Suppressor macrophage treated with lipopolysaccharide for 1 hour (primary cell): ENCODE results near the gene RIC8A.

ENCODE experiments used
- DNase-seq, 3 donors: peaks; one replicate each; pipeline ENCODE4 v3.0.0-alpha.2; 2020 to 2022

Gene RIC8A

GRCh38 chr11:250740-251299 is 43.3 kb downstream of the RIC8A start:
- peak; percentile 68 to 75 (median 73) for DNase-seq

GRCh38 chr11:251550-251949 is 44.0 kb downstream of the RIC8A start:
- no peak for DNase-seq

GRCh38 chr11:252666-253065 is 45.2 kb downstream of the RIC8A start:
- no peak for DNase-seq

GRCh38 chr11:253160-253885 is 45.8 kb downstream of the RIC8A start:
- no peak for DNase-seq

- no peak for DNase-seq
Measured at GRCh38 chr11:253886-254270, 46.4 kb downstream of the RIC8A start.

GRCh38 chr11:255176-255575 is 47.7 kb downstream of the RIC8A start:
- no peak for DNase-seq

GRCh38 chr11:255816-256215 is 48.3 kb downstream of the RIC8A start:
- DNase-seq, result no peak

DNA sequence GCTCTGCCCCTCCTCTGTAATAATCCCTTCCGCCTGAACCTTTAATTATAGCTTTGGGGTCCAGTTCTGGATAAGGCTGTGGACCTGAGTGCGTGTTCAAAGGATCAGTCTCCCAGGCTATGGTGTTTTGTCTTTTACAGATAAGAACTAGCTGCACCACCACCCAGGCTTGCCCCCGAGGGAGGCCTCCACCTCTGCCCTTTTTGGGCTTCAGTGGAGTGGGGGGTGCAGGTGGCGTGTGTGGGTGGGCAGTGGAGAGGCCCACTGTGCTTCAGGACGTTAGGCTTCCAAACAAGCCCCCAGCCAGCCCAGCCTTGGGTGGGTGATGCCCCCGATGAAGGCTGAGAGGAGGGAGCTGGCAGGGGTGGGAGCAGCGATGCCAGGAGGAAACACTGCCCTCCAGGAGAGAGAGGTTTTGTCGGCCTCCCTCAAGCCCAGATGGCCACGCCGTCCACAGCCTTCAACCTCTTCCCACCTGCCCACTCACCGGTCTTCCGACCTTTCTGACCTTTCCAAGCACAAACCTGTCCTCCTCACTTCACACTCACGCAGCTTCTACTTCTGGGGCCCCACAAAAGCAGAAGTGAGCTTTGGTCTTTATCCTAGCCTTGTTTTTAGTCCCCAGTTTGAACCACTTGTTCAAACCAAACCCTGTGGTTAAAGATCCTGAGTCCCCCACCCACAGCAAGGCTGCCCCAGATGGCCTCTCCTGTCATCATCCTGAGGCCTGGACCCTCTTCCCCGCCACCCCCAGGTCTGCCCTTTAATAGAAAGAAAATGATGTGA is 49.6 kb downstream of the RIC8A start:
- no peak for DNase-seq

DNA sequence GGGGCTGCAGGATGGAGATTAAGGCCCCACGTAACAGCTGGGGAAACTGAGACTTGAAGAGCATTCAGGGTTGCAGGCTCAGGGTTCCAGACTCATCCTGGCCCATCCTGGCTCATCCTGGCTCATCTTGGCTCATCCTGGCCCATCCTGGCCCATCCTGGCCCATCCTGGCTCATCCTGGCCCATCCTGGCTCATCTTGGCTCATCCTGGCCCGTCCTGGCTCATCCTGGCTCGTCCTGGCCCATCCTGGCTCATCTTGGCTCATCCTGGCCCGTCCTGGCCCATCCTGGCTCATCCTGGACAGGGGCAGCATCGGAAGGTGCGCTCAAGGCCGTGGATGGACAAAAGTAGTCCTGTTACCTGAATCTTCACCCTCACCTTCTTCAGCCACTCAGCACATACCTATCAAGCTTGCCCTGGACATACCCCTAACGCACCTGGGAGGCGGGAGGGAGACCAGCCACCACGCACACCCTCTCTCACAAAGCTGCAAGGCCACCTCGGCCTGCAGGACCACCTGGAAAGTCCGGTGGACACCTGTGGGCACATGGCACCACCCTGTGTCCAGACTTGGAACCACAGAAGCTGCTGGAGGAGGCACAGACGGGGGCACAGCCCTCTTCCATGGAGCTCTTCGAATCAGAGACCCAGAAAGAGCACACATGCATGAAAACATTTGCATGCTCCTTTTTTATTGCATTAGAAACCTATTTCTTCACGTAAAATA is 50.4 kb downstream of the RIC8A start:
- no peak for DNase-seq

- DNase-seq, result no peak
Measured at GRCh38 chr11:259413-259812, 51.9 kb downstream of the RIC8A start.

- DNase-seq, result no peak
Measured at GRCh38 chr11:261624-262023, 54.1 kb downstream of the RIC8A start.
